K562 (cell line): ENCODE results near the gene CARD9. TPM values are rescaled to one million over a fixed set of nuclear protein-coding genes. Genes with fewer than 3 reads are reported as not detected.

ENCODE experiments used
- ATAC-seq: fragments of 200-7000 bp; cut with Tn5 transposase; 3 replicates; pipeline ENCODE4 v1.9.1; 2020; ENCODE audit warnings: moderate library complexity
- BruUV-seq: library from RNA; stranded (reverse); fragments of 400-500 nt; replicated peaks from 2 replicates; lab custom pipeline; 2021; lab: Mats Ljungman, UMichigan
- CTCF ChIA-PET: fragments of 300-600 bp; formaldehyde crosslinking; extraction: SDS; loops from one replicate; lab custom pipeline; 2021; ENCODE audit warnings: low intra/inter-chr PET ratio; lab: Yijun Ruan, JAX
- POLR2A ChIA-PET: fragments of 300-600, 350-650 bp; sonication (Branson Sonifier 250); formaldehyde crosslinking; extraction: SDS; loops from one replicate; lab custom pipeline; 2021; ENCODE audit warnings: antibody characterized with exemption, inconsistent platforms; lab: Yijun Ruan, JAX
- DNase-seq, 4 experiments: peaks; one replicate each; pipeline versions ENCODE4 v3.0.0 to v3.0.0-alpha.2; 2011 to 2018; ENCODE audit warnings: low spot score in 3 of 4, mixed read lengths in 3 of 4; ENCODE audit errors: extremely low read depth in 1 of 4
- FAIRE-seq: peaks from 2 replicates; lab custom pipeline; 2011; peaks lifted over from hg19 to GRCh38; lab: Jason Lieb, UNC
- H2AFZ ChIP-seq: 2 replicates; pipeline ENCODE4 v1.6.0; 2011; ENCODE audit warnings: low read depth, low read length, control low read depth, inconsistent platforms
- H3K27ac ChIP-seq: fragments of 200-600 bp; 3 replicates; pipeline ENCODE4 v1.8.0; 2011; ENCODE audit warnings: low read depth, mild to moderate bottlenecking, control low read depth, inconsistent platforms, low read length, moderate library complexity, mixed read lengths; ENCODE audit errors: extremely low read depth
- H3K27me3 ChIP-seq, 2 experiments: fragments of 300-600 bp in 1 of 2; 2 replicates in 1 of 2; 3 replicates in 1 of 2; pipeline versions ENCODE4 v1.6.0 to v1.8.0; 2011; ENCODE audit warnings: inconsistent platforms in 2 of 2, low read length in 2 of 2, mild to moderate bottlenecking in 1 of 2, mixed read lengths in 1 of 2, moderate library complexity in 1 of 2; ENCODE audit not compliant: control insufficient read depth in 2 of 2, insufficient read depth in 2 of 2
- H3K36me3 ChIP-seq: fragments of 300-600 bp; 3 replicates; pipeline ENCODE4 v1.8.0; 2011; ENCODE audit warnings: mild to moderate bottlenecking, low read length, inconsistent platforms; ENCODE audit not compliant: control insufficient read depth, insufficient read depth
- H3K4me1 ChIP-seq, 2 experiments: fragments of 200-600 bp in 1 of 2; replicated peaks in 1 of 2; 2 replicates in 1 of 2; 3 replicates in 1 of 2; pipeline versions ENCODE4 v1.5.1 to v1.8.0; 2011; ENCODE audit warnings: inconsistent platforms in 2 of 2, low read length in 2 of 2, mild to moderate bottlenecking in 1 of 2, mixed read lengths in 1 of 2, moderate library complexity in 1 of 2; ENCODE audit not compliant: control insufficient read depth in 2 of 2, insufficient read depth in 2 of 2
- H3K4me2 ChIP-seq: 2 replicates; pipeline ENCODE4 v1.6.1; 2011; ENCODE audit warnings: low read length, control low read depth, inconsistent platforms, mixed read lengths; ENCODE audit not compliant: insufficient read depth
- H3K4me3 ChIP-seq: fragments of 200-600 bp; sonication (generic), shearing (Covaris generic); 2 replicates; pipeline ENCODE4 v1.5.1; 2016; ENCODE audit warnings: control low read depth, inconsistent platforms
- H3K79me2 ChIP-seq: fragments of 200-600 bp; 3 replicates; pipeline ENCODE4 v1.8.0; 2011; ENCODE audit warnings: low read length, inconsistent platforms; ENCODE audit not compliant: control insufficient read depth, insufficient read depth
- H3K9ac ChIP-seq, 2 experiments: 2 replicates each; pipeline versions ENCODE4 v1.6.0 to v1.6.1; 2011; ENCODE audit warnings: low read depth in 2 of 2, low read length in 2 of 2, control low read depth in 1 of 2, inconsistent platforms in 1 of 2, mild to moderate bottlenecking in 1 of 2, mixed read lengths in 1 of 2; ENCODE audit not compliant: insufficient read depth in 1 of 2
- H3K9me1 ChIP-seq: one replicate; pipeline ENCODE4 v1.6.0; 2011; ENCODE audit warnings: inconsistent platforms, mild to moderate bottlenecking, low read length, moderate library complexity; ENCODE audit not compliant: control insufficient read depth, insufficient read depth
- H3K9me3 ChIP-seq: replicated peaks from 2 replicates; pipeline ENCODE4 v1.5.1; 2011; ENCODE audit warnings: low read depth, low read length, inconsistent platforms; ENCODE audit not compliant: control insufficient read depth, insufficient read depth
- H4K20me1 ChIP-seq: replicated peaks from 2 replicates; pipeline ENCODE4 v1.6.1; 2011; ENCODE audit warnings: low read length, inconsistent platforms, mixed read lengths; ENCODE audit not compliant: control insufficient read depth, insufficient read depth
- ATF1 ChIP-seq, 2 experiments: fragments of 450-650 bp in 1 of 2; IDR thresholded peaks; 2 replicates each; pipeline ENCODE4 v1.6.1; 2016; ENCODE audit warnings: missing compliant biosample characterization in 1 of 2, missing genetic modification characterization in 1 of 2
- CHAMP1 ChIP-seq: fragments of 450-650 bp; IDR thresholded peaks from 2 replicates; pipeline ENCODE4 v1.6.1; 2016; ENCODE audit warnings: mild to moderate bottlenecking
- E2F5 ChIP-seq: sonication (generic); formaldehyde crosslinking; IDR thresholded peaks from 2 replicates; pipeline ENCODE4 v1.8.0; 2022; ENCODE audit warnings: mild to moderate bottlenecking, missing genetic modification reagents
- ESRRB ChIP-seq: fragments of 250-450 bp; sonication (Bioruptor Pico); IDR thresholded peaks from 2 replicates; pipeline ENCODE4 v1.5.0; 2020; ENCODE audit warnings: mild to moderate bottlenecking, moderate library complexity, borderline replicate concordance
- HDAC2 ChIP-seq: fragments of 450-650 bp; IDR thresholded peaks from 2 replicates; pipeline ENCODE4 v1.6.1; 2016; ENCODE audit warnings: mild to moderate bottlenecking
- HNRNPLL ChIP-seq: fragments of 200-400 bp; formaldehyde crosslinking; IDR thresholded peaks from 2 replicates; pipeline ENCODE4 v1.6.1; 2017; ENCODE audit warnings: low read length, low read depth, mild to moderate bottlenecking; ENCODE audit not compliant: poor library complexity, severe bottlenecking
- NFXL1 ChIP-seq: fragments of 450-650 bp; formaldehyde crosslinking; IDR thresholded peaks from 2 replicates; pipeline ENCODE4 v1.4.0; 2021; ENCODE audit warnings: mild to moderate bottlenecking
- SIN3B ChIP-seq: fragments of 450-650 bp; IDR thresholded peaks from 2 replicates; pipeline ENCODE4 v1.6.1; 2017; ENCODE audit warnings: low read depth, mild to moderate bottlenecking, moderate library complexity
- SMC3 ChIP-seq: conservative IDR thresholded peaks from 2 replicates; pipeline ENCODE4 v1.6.1; 2011; ENCODE audit warnings: low read depth, low read length, improper control_type of control experiment; ENCODE audit not compliant: insufficient read depth
- SREBF1 ChIP-seq: fragments of 150-350 bp; IDR thresholded peaks from 2 replicates; pipeline ENCODE4 v1.6.1; 2014; ENCODE audit warnings: antibody characterized with exemption, low read depth, low read length, borderline replicate concordance
- STAT5A ChIP-seq: IDR thresholded peaks from 2 replicates; pipeline ENCODE4 v1.6.1; 2012; ENCODE audit warnings: low read length, inconsistent platforms, borderline replicate concordance
- ZNF224 ChIP-seq: sonication (generic); formaldehyde crosslinking; IDR thresholded peaks from 2 replicates; pipeline ENCODE4 v1.8.0; 2022; ENCODE audit warnings: mild to moderate bottlenecking, missing genetic modification reagents
- ZNF76 ChIP-seq: fragments of 250-450 bp; sonication (Bioruptor Pico); IDR thresholded peaks from 2 replicates; pipeline ENCODE4 v1.4.0; 2020; ENCODE audit warnings: mild to moderate bottlenecking, moderate library complexity, borderline replicate concordance
- ZSCAN32 ChIP-seq: fragments of 450-650 bp; formaldehyde crosslinking; IDR thresholded peaks from 2 replicates; pipeline ENCODE4 v1.4.0; 2020; ENCODE audit warnings: mild to moderate bottlenecking, moderate library complexity
- WGBS: fragments of 100-300 bp; shearing (Covaris generic); methylation state at CpG from one replicate; pipeline ENCODE4 v1.1.6; 2016; ENCODE audit warnings: low coverage, mixed read lengths; ENCODE audit not compliant: insufficient coverage; ENCODE audit errors: missing lambda C conversion rate; 5-methylcytosine and 5-hydroxymethylcytosine counted together
- in situ Hi-C: fragments of 300-500 bp; cut with MboI; formaldehyde crosslinking; loops from 4 replicates; pipeline ENCODE4 v1.15.0; 2018; ENCODE audit warnings: inconsistent platforms, mixed read lengths
- intact Hi-C: fragments of 100-400 bp; cut with micrococcal nuclease; formaldehyde crosslinking; loops from 2 replicates; pipeline ENCODE4 v1.14.2; 2022
- polyA plus RNA-seq, 8 experiments: library from polyadenylated mRNA; depleted of rRNA in 4 of 8; stranded (reverse) in 5 of 8; unstranded in 3 of 8; fragments of >200 nt; fragmentation: Nextera tagmentation in 2 of 8; fragmentation: Illumina TruSeq in 1 of 8; extraction: Ambion mirVana in 2 of 8; extraction: Trizol in 1 of 8; gene quantifications; 2 replicates each; pipeline versions ENCODE4 v1.2.1 to v1.2.3, GENCODE V29; 2011 to 2014; ENCODE audit warnings: inconsistent platforms in 1 of 8, missing spikeins in 1 of 8
- total RNA-seq, 7 experiments: library from RNA; depleted of rRNA in 6 of 7; stranded (reverse); fragments of >200 nt in 6 of 7; fragmentation: Illumina TruSeq in 2 of 7; extraction: Trizol in 2 of 7; gene quantifications; 2 replicates each; pipeline versions ENCODE4 v1.2.1 to v1.2.3, GENCODE V29; 2011 to 2021; ENCODE audit warnings: low replicate concordance in 1 of 7

Gene CARD9
- total and polyA plus RNA-seq, 9 of the 15 experiments (the other 6 are each of a cell fraction or from before 2014, with no cell fraction given): 1.7 to 53.0 (median 9.7) TPM

- H3K36me3 ChIP-seq: peaks cover 91% of the 10 kb centered on the region; the same call in 2 of the 3 replicates
- WGBS: 96% methylated on average over 14 of the region's 19 CpGs
- H4K20me1 ChIP-seq: no peaks in the 10 kb centered on the region
- no TSS peak for BruUV-seq
- intact Hi-C loops (no loop called here), in situ Hi-C loops (no loop called here)
- no peak for DNase-seq
- FAIRE-seq: no peak
- ATAC-seq: no peak
- ChIA-PET POLR2A (interaction anchor here (1.1 kb wide), 1 partner anchor 9 kb away, joined by 3 read pairs; no protein-coding TSS in a partner anchor), CTCF (no interaction called here)
- no peaks in the 10 kb centered on the region for H3K79me2 ChIP-seq
- H3K9me1 ChIP-seq: no peaks in the 10 kb centered on the region
- H3K4me3 ChIP-seq: no peak overlapping the region
- H3K9me3 ChIP-seq: no peaks in the 10 kb centered on the region
- H3K4me2 ChIP-seq: no peak overlapping the region
- no peaks in the 10 kb centered on the region for H3K27me3 ChIP-seq
- H3K27ac ChIP-seq: no peak overlapping the region
- no peak overlapping the region for H2AFZ ChIP-seq
- no peak for TF ChIP-seq SIN3B
- TF ChIP-seq CHAMP1: no peak
- TF ChIP-seq STAT5A: no peak
- no peak for TF ChIP-seq ATF1 (CRISPR knock-in tag; IDR thresholded peaks at IDR 0.05)
- no peak for TF ChIP-seq ATF1 (tag; IDR thresholded peaks at IDR 0.05)
- no peak for TF ChIP-seq HDAC2
- TF ChIP-seq SREBF1: no peak
- TF ChIP-seq HNRNPLL: no peak
- no peak for TF ChIP-seq ZSCAN32 (CRISPR knock-in tag)
- no peak for TF ChIP-seq NFXL1 (CRISPR knock-in tag)
- TF ChIP-seq E2F5 (CRISPR knock-in tag): no peak
- TF ChIP-seq ZNF76 (CRISPR knock-in tag): no peak
- TF ChIP-seq ZNF224: no peak
- TF ChIP-seq SMC3: no peak
- TF ChIP-seq ESRRB (CRISPR knock-in tag): no peak
- peaks cover 0 to 18% of the 10 kb centered on the region in 2 experiments; a peak in 1 of 5 replicates for H3K4me1 ChIP-seq
- H3K9ac ChIP-seq: no peak overlapping the region
These were observed 13.7 kb upstream of the CARD9 start for GRCh38 chr9:136387217-136387616.
